ENCODE data around the gene FNBP1. TPM values are rescaled to one million over a fixed set of nuclear protein-coding genes. Genes with fewer than 3 reads are reported as not detected.
A peak's percentile ranks its signal among the peaks of the same experiment; 100 is the strongest.

Gene FNBP1
- total and polyA plus RNA-seq, 2 of the 13 experiments (the other 11 are each of a cell fraction or from before 2014, with no cell fraction given), result 5.4 to 19.5 TPM

DNA sequence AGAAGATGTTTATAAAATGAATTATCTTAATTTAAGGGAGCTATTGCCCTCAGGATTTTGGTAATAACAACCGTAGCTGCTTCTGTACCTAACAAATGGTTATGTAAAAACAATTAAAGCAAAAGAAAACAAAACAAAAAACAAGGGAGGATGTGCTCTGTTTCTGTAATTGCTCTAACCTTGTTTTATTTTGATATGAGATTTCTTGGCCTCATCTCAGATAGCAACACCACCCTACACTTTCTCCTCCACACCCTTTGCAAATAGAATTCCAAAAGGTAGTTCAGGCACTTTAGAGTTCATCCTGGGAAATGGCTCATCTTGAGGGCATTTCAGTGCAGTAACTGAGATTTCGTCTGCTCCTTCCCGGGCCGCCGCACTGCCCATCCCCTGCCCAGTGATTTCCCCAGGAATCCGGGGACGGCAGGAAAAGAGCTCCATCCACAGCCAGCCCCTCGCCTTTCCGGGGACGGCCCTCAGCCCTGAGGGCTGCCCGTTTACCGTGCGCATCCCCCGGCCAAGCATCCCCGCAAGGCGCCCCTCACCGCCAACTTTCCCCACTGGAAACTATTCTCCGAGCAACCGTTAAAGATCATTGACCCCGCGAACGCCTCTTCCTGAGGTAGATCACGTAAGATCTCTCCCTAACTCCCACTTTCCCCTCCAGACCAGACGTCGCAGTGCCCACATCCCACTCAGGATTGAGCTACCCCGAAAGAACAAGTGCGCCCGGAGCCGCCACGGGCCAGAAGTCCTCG lies 1.2 kb downstream of the FNBP1 start (continued):
- TF ChIP-seq, protein P1, sequence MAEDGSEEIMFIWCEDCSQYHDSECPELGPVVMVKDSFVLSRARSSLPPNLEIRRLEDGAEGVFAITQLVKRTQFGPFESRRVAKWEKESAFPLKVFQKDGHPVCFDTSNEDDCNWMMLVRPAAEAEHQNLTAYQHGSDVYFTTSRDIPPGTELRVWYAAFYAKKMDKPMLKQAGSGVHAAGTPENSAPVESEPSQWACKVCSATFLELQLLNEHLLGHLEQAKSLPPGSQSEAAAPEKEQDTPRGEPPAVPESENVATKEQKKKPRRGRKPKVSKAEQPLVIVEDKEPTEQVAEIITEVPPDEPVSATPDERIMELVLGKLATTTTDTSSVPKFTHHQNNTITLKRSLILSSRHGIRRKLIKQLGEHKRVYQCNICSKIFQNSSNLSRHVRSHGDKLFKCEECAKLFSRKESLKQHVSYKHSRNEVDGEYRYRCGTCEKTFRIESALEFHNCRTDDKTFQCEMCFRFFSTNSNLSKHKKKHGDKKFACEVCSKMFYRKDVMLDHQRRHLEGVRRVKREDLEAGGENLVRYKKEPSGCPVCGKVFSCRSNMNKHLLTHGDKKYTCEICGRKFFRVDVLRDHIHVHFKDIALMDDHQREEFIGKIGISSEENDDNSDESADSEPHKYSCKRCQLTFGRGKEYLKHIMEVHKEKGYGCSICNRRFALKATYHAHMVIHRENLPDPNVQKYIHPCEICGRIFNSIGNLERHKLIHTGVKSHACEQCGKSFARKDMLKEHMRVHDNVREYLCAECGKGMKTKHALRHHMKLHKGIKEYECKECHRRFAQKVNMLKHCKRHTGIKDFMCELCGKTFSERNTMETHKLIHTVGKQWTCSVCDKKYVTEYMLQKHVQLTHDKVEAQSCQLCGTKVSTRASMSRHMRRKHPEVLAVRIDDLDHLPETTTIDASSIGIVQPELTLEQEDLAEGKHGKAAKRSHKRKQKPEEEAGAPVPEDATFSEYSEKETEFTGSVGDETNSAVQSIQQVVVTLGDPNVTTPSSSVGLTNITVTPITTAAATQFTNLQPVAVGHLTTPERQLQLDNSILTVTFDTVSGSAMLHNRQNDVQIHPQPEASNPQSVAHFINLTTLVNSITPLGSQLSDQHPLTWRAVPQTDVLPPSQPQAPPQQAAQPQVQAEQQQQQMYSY (CRISPR knock-in tag; IDR thresholded peaks at IDR 0.05), result no peak

DNA sequence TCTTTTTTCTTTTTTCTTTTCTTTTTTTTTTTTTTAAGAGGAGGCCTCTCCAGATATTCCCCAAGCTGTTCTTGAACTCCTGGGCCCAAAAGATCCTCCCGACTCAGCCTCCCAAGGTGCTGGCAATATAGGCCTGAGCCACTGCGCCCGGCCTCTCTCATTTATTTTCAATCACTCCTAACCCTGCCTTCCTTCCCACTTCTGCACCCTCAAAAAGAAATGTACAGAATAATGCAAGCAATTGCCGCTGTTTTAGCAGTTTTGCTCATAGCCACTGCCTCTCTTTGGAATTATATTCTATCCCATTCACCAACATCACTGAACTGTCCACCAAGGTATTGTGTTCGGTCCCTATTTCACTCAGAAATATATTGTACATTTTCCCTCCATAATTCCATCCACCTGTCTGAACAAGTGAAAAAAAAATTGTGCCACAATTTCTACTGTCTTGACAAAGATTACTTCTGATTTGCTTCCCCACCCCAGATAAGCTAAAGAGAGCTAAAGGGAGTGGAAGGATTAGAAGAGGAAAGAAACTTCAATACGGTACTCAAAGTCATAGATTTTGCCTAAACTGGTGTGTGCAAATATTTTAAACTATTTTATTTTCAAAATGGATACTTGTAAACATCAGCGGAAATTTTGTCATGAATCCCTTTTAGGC lies 1.9 kb downstream of the FNBP1 start:
- ChIA-PET CTCF (ENCODE audit: low intra/inter-chr PET ratio, low total read pairs) (no interaction called here), POLR2A (interaction anchor here (1.1 to 4.0 kb wide), 4 partner anchors 9 to 155 kb away, joined by 4 to 39 read pairs (median 12); partner anchors contain the start of gene GPR107)
- DNase-seq (ENCODE audit: low spot score) (no peak), ATAC-seq (no peak), FAIRE-seq (no peak)
- peaks cover 55% of the 10 kb centered on the region for H3K4me1 ChIP-seq (ENCODE audit: insufficient read depth, low read length)
- peak overlapping the region; percentile 68 to 97 (median 78); a peak in 5 of 6 replicates for H3K4me3 ChIP-seq (replicated peaks in 1 of 3; ENCODE audit: insufficient read depth in 1 of 3, low read depth in 2 of 3, low read length in 3 of 3)
- H2AFZ ChIP-seq (ENCODE audit: low read length), result no peak overlapping the region
- H3K9ac ChIP-seq (ENCODE audit: insufficient read depth, low read depth, low read length), result peak overlapping the region; percentile 83; the same call in 1 of the 2 replicates
- no peaks in the 10 kb centered on the region for H3K36me3 ChIP-seq (replicated peaks in 1 of 2; ENCODE audit: control insufficient read depth in 1 of 2, insufficient read depth in 2 of 2, low read length in 2 of 2)
- H3K9me3 ChIP-seq (ENCODE audit: low read length), result no peaks in the 10 kb centered on the region
- in situ Hi-C loops (cut with HindIII; ENCODE audit: extremely low pct_ligation_motif_present, low pct_unique_long_range_greater_than_20kb), result loop anchor here (5.0 kb wide), 1 partner anchor 154 kb away; no protein-coding TSS in a partner anchor
- TF ChIP-seq ZNF143 (CRISPR knock-in tag; IDR thresholded peaks at IDR 0.05) (no peak), ZNF772 (CRISPR knock-in tag; IDR thresholded peaks at IDR 0.05) (no peak), NCOA2 (CRISPR knock-in tag; IDR thresholded peaks at IDR 0.05) (no peak), TSC22D2 (CRISPR knock-in tag; IDR thresholded peaks at IDR 0.05; ENCODE audit: borderline replicate concordance) (no peak), TRIM24 (CRISPR knock-in tag; IDR thresholded peaks at IDR 0.05) (no peak), MAFF (IDR thresholded peaks at IDR 0.05; ENCODE audit: low read depth, low read length) (no peak), IKZF4 (CRISPR knock-in tag; IDR thresholded peaks at IDR 0.05; ENCODE audit: borderline replicate concordance, low read depth, not compliant biosample characterization) (no peak), KLF16 (CRISPR knock-in tag; IDR thresholded peaks at IDR 0.05) (no peak), CAMTA2 (CRISPR knock-in tag; IDR thresholded peaks at IDR 0.05; ENCODE audit: borderline replicate concordance) (no peak)
- TF ChIP-seq, protein P2, sequence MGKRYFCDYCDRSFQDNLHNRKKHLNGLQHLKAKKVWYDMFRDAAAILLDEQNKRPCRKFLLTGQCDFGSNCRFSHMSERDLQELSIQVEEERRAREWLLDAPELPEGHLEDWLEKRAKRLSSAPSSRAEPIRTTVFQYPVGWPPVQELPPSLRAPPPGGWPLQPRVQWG (CRISPR knock-in tag; IDR thresholded peaks at IDR 0.05; ENCODE audit: borderline replicate concordance, low read depth), result no peak
- TF ChIP-seq, protein P3, sequence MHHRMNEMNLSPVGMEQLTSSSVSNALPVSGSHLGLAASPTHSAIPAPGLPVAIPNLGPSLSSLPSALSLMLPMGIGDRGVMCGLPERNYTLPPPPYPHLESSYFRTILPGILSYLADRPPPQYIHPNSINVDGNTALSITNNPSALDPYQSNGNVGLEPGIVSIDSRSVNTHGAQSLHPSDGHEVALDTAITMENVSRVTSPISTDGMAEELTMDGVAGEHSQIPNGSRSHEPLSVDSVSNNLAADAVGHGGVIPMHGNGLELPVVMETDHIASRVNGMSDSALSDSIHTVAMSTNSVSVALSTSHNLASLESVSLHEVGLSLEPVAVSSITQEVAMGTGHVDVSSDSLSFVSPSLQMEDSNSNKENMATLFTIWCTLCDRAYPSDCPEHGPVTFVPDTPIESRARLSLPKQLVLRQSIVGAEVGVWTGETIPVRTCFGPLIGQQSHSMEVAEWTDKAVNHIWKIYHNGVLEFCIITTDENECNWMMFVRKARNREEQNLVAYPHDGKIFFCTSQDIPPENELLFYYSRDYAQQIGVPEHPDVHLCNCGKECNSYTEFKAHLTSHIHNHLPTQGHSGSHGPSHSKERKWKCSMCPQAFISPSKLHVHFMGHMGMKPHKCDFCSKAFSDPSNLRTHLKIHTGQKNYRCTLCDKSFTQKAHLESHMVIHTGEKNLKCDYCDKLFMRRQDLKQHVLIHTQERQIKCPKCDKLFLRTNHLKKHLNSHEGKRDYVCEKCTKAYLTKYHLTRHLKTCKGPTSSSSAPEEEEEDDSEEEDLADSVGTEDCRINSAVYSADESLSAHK (CRISPR knock-in tag; IDR thresholded peaks at IDR 0.05; ENCODE audit: borderline replicate concordance), result no peak
- H4K20me1 ChIP-seq (ENCODE audit: insufficient read depth, low read length), result 0 out of 2 replicates have a peak, but pooled peaks cover 3% of the 10 kb centered on the region
- 76% methylated on average over 7 of the region's 7 CpGs for whole genome bisulfite sequencing (ENCODE audit: low lambda C conversion rate)
- no TSS peak for BruUV-seq (replicated peaks)
- H3K4me2 ChIP-seq (ENCODE audit: low read depth, low read length), result peak overlapping the region; percentile 71
- H3K79me2 ChIP-seq (ENCODE audit: insufficient read depth, low read length), result peaks cover 45% of the 10 kb centered on the region
- H3K27ac ChIP-seq (ENCODE audit: extremely low read length, insufficient read depth, low read length), result no peak overlapping the region
- no peaks in the 10 kb centered on the region for H3K27me3 ChIP-seq (ENCODE audit: control insufficient read depth in 1 of 2, insufficient read depth in 2 of 2, low read length in 2 of 2)
- intact Hi-C loops (cut with micrococcal nuclease; ENCODE audit: unreplicated experiment), result no loop called here
